GM20000 (cell line): Measurements from ENCODE around the gene CCL24.
"Not testable (repeated sequence)": the region's sequence is repeated elsewhere in the genome, so short reads cannot be mapped to it uniquely, and the experiment has no call there.

Source experiments
- DNase-seq: peaks from one replicate; pipeline ENCODE4 v3.0.0; 2012; ENCODE audit warnings: low spot score
- CTCF ChIP-seq: IDR thresholded peaks from 2 replicates; pipeline ENCODE4 v1.5.1; 2012; ENCODE audit warnings: mild to moderate bottlenecking, control low read depth; ENCODE audit errors: extremely low read depth, missing control alignments

Gene CCL24

GRCh38 chr7:75835688-75836285 lies 22.2 kb upstream of the CCL24 start:
- DNase-seq = no peak
- no peak for TF ChIP-seq CTCF

- not testable (repeated sequence) for DNase-seq
These were observed 20.1 kb upstream of the CCL24 start for GRCh38 chr7:75833662-75834061.

- DNase-seq = no peak
- TF ChIP-seq CTCF = no peak
These were observed 17.4 kb upstream of the CCL24 start for GRCh38 chr7:75830978-75831377.

- not testable (repeated sequence) for DNase-seq
These were observed 16.1 kb upstream of the CCL24 start for GRCh38 chr7:75829656-75830055.

GRCh38 chr7:75823198-75823910 lies 9.7 kb upstream of the CCL24 start:
- DNase-seq = no peak
- no peak for TF ChIP-seq CTCF

- no peak for TF ChIP-seq CTCF
- DNase-seq = no peak
These were observed 7.1 kb upstream of the CCL24 start for GRCh38 chr7:75820688-75821087.

GRCh38 chr7:75819711-75820110 lies 6.1 kb upstream of the CCL24 start:
- no peak for DNase-seq

GRCh38 chr7:75818472-75818871 lies 4.9 kb upstream of the CCL24 start:
- TF ChIP-seq CTCF = no peak
- DNase-seq = no peak

More at GRCh38 chr7:75819711-75820110, 6.1 kb upstream of the CCL24 start:
- TF ChIP-seq CTCF = no peak
